GM12878 (cell line): Measurements from ENCODE around the gene ACACB. TPM values are rescaled to one million over a fixed set of nuclear protein-coding genes. Genes with fewer than 3 reads are reported as not detected.
A peak's percentile ranks its signal among the peaks of the same experiment; 100 is the strongest.

Experiments
- ATAC-seq: fragments of 200-7000 bp; cut with Tn5 transposase; 3 replicates; pipeline ENCODE4 v1.9.1; 2020; ENCODE audit warnings: mild to moderate bottlenecking, moderate library complexity
- BruUV-seq: library from RNA; stranded (reverse); fragments of 400-500 nt; replicated peaks from 2 replicates; lab custom pipeline; 2021; lab: Mats Ljungman, UMichigan
- CTCF ChIA-PET: fragments of 300-600 bp; sonication (Branson Sonifier 250); formaldehyde crosslinking; extraction: SDS; loops from one replicate; lab custom pipeline; 2021; ENCODE audit warnings: inconsistent platforms; lab: Yijun Ruan, JAX
- POLR2A ChIA-PET: fragments of 350-600 bp; formaldehyde crosslinking; extraction: SDS; loops from one replicate; lab custom pipeline; 2021; ENCODE audit warnings: inconsistent platforms; lab: Charles Lee
- RAD21 ChIA-PET: fragments of 300-600 bp; sonication (Branson Sonifier 250); formaldehyde crosslinking; loops from one replicate; lab custom pipeline; 2023; ENCODE audit warnings: antibody characterized with exemption; ENCODE audit not compliant: unreplicated experiment; lab: Charles Lee
- SMC1A ChIA-PET: fragments of 300-600 bp; sonication (Branson Sonifier 250); formaldehyde crosslinking; loops from one replicate; lab custom pipeline; 2023; ENCODE audit not compliant: unreplicated experiment, uncharacterized antibody; lab: Charles Lee
- DNase-seq: peaks from one replicate; pipeline ENCODE4 v3.0.0-alpha.2; 2011; ENCODE audit warnings: low read depth, low spot score
- FAIRE-seq: peaks from 3 replicates; lab custom pipeline; 2011; peaks lifted over from hg19 to GRCh38; lab: Jason Lieb, UNC
- H2AFZ ChIP-seq: 2 replicates; pipeline ENCODE4 v1.6.0; 2011; ENCODE audit warnings: low read depth, low read length, control low read depth; ENCODE audit not compliant: control insufficient read depth
- H3K27ac ChIP-seq: 2 replicates; pipeline ENCODE4 v1.5.1; 2011; ENCODE audit warnings: control low read depth; ENCODE audit not compliant: control insufficient read depth, insufficient read depth
- H3K27me3 ChIP-seq, 2 experiments: replicated peaks in 1 of 2; 2 replicates each; pipeline versions ENCODE4 v1.6.0 to v1.6.1; 2011; ENCODE audit warnings: low read length in 1 of 2; ENCODE audit not compliant: control insufficient read depth in 2 of 2, insufficient read depth in 2 of 2
- H3K36me3 ChIP-seq, 2 experiments: 2 replicates each; pipeline ENCODE4 v1.5.1; 2011; ENCODE audit warnings: low read length in 1 of 2; ENCODE audit not compliant: control insufficient read depth in 2 of 2, insufficient read depth in 2 of 2
- H3K4me1 ChIP-seq: 2 replicates; pipeline ENCODE4 v1.6.1; 2011; ENCODE audit warnings: mild to moderate bottlenecking, low read length, moderate library complexity, mixed read lengths; ENCODE audit not compliant: control insufficient read depth, insufficient read depth
- H3K4me2 ChIP-seq: 2 replicates; pipeline ENCODE4 v1.6.0; 2011; ENCODE audit warnings: control low read depth; ENCODE audit not compliant: control insufficient read depth, insufficient read depth
- H3K4me3 ChIP-seq: fragments of 200-600 bp; sonication (generic); 2 replicates; pipeline ENCODE4 v1.5.1; 2016
- H3K79me2 ChIP-seq: 2 replicates; pipeline ENCODE4 v1.6.0; 2011; ENCODE audit warnings: low read length; ENCODE audit not compliant: control insufficient read depth, insufficient read depth
- H3K9ac ChIP-seq: 2 replicates; pipeline ENCODE4 v1.8.0; 2011; ENCODE audit warnings: low read length, control low read depth, mixed read lengths; ENCODE audit not compliant: control insufficient read depth, insufficient read depth
- H3K9me3 ChIP-seq: replicated peaks from 3 replicates; pipeline ENCODE4 v1.5.1; 2011; ENCODE audit warnings: mild to moderate bottlenecking, low read length; ENCODE audit not compliant: control insufficient read depth, insufficient read depth
- H4K20me1 ChIP-seq: 2 replicates; pipeline ENCODE4 v1.6.0; 2011; ENCODE audit not compliant: control insufficient read depth, insufficient read depth
- FOXM1 ChIP-seq: IDR thresholded peaks from 2 replicates; pipeline ENCODE4 v1.6.1; 2012; ENCODE audit warnings: low read depth, mild to moderate bottlenecking, inconsistent platforms, low read length, moderate library complexity
- HDGF ChIP-seq: fragments of 450-650 bp; IDR thresholded peaks from 2 replicates; pipeline ENCODE4 v1.6.1; 2016; ENCODE audit warnings: antibody characterized with exemption
- IKZF2 ChIP-seq, 2 experiments: fragments of 450-650 bp; IDR thresholded peaks; 2 replicates each; pipeline ENCODE4 v1.6.1; 2017; ENCODE audit warnings: mild to moderate bottlenecking in 2 of 2, moderate library complexity in 2 of 2
- MEF2B ChIP-seq: fragments of 450-650 bp; IDR thresholded peaks from 2 replicates; pipeline ENCODE4 v1.6.1; 2018; ENCODE audit warnings: mild to moderate bottlenecking, moderate library complexity; ENCODE audit not compliant: partially characterized antibody, poor library complexity, severe bottlenecking
- NFYA ChIP-seq: IDR thresholded peaks from 2 replicates; pipeline ENCODE4 v1.6.1; 2011; ENCODE audit warnings: low read depth, mild to moderate bottlenecking, low read length, improper control_type of control experiment, borderline replicate concordance
- POLR2A ChIP-seq: IDR thresholded peaks from 2 replicates; pipeline ENCODE4 v1.6.1; 2011; ENCODE audit warnings: low read depth, mild to moderate bottlenecking, low read length
- RAD21 ChIP-seq: IDR thresholded peaks from 2 replicates; pipeline ENCODE4 v1.6.1; 2011; ENCODE audit warnings: mild to moderate bottlenecking, low read depth, low read length, moderate library complexity; ENCODE audit not compliant: insufficient read depth
- ZBTB11 ChIP-seq: fragments of 450-650 bp; formaldehyde crosslinking; IDR thresholded peaks from 2 replicates; pipeline ENCODE4 v1.5.0; 2022; ENCODE audit warnings: mild to moderate bottlenecking, missing genetic modification characterization
- WGBS: methylation state at CpG from one replicate; pipeline ENCODE4 v1.1.6; 2016; ENCODE audit warnings: low lambda C conversion rate; ENCODE audit not compliant: insufficient replicate concordance, insufficient coverage; ENCODE audit errors: missing lambda C conversion rate; 5-methylcytosine and 5-hydroxymethylcytosine counted together
- in situ Hi-C: fragments of 300-500 bp; cut with MboI; formaldehyde crosslinking; loops from 9 replicates; pipeline ENCODE4 v1.14.3; 2018; ENCODE audit warnings: mixed read lengths
- intact Hi-C: fragments of 100-400 bp; cut with micrococcal nuclease; formaldehyde crosslinking; loops from one replicate; pipeline ENCODE4 v1.14.2; 2022; ENCODE audit not compliant: unreplicated experiment
- polyA plus RNA-seq, 11 experiments: library from polyadenylated mRNA; depleted of rRNA in 4 of 11; unstranded in 6 of 11; stranded (reverse) in 5 of 11; fragments of >200 nt; fragmentation: Nextera tagmentation in 4 of 11; fragmentation: Illumina TruSeq in 1 of 11; extraction: Ambion mirVana in 4 of 11; extraction: Trizol in 1 of 11; gene quantifications; 1 replicate in 1 of 11; 2 replicates in 10 of 11; pipeline versions ENCODE4 v1.2.1 to v1.2.3, GENCODE V29; 2011 to 2016; ENCODE audit warnings: inconsistent platforms in 2 of 11, missing spikeins in 2 of 11, low read depth in 1 of 11
- total RNA-seq, 4 experiments: library from RNA; depleted of rRNA in 3 of 4; stranded (reverse); fragments of >200 nt in 3 of 4; fragmentation: Illumina TruSeq in 1 of 4; extraction: Trizol in 1 of 4; gene quantifications; 2 replicates each; pipeline versions ENCODE4 v1.2.1 to v1.2.3, GENCODE V29; 2013 to 2021
- TF ChIP-seq, protein P1 (sequence below): IDR thresholded peaks from 2 replicates; pipeline ENCODE4 v1.6.1; 2011; ENCODE audit warnings: borderline replicate concordance, low read depth, mild to moderate bottlenecking, moderate library complexity, low read length; ENCODE audit not compliant: insufficient read depth, poor library complexity, severe bottlenecking

The ACACB gene
- total and polyA plus RNA-seq, 10 of the 15 experiments (the other 5 are each of a cell fraction or from before 2014, with no cell fraction given): 0.05 to 1.9 (median 0.38) TPM; not detected in 2

DNA sequence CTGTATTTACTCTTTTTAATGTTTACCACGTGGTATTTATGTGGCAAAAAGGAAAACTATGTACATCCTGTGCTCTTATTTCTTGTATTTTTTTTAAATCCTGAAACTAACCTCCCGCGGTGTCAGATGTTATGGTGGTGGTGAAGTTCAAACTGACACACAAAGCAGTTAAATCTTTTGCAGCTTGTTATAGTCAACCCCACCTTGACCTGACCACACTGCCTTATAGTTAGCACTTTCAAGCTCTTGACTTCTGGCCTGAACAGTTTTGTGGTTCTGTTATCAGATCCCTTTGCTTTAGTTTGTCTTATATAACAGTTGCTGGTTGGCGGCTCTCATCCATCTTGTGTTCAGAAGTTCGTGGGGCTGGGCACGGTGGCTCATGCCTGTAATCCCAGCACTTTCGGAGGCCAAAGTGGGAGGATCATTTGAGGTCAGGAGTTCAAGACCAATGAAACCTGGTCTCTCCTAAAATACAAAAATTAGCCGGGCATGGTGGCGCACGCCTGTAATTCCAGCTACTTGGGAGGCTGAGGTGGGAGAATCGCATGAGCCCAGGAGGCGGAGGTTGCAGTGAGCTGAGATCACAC is 16.9 kb upstream of the ACACB start:
- FAIRE-seq: no peak
- intact Hi-C loops (loop anchor here (10.0 kb wide), 1 partner anchor 465 kb away; the partner anchor contains the start of gene SELPLG), in situ Hi-C loops (loop anchor here (10.0 kb wide), 2 partner anchors 435 to 465 kb away; partner anchors contain the start of gene SELPLG)
- ChIA-PET CTCF (interaction anchor here (0.9 to 3.5 kb wide), 4 partner anchors 12 to 587 kb away, joined by 3 to 19 read pairs (median 3); no protein-coding TSS in a partner anchor), POLR2A (interaction anchor here (0.7 kb wide), 1 partner anchor 144 kb away, joined by 3 read pairs; no protein-coding TSS in a partner anchor), RAD21 (no interaction called here), SMC1A (interaction anchor here (1.0 to 1.1 kb wide), 2 partner anchors 8 to 12 kb away, joined by 3 read pairs; no protein-coding TSS in a partner anchor)
- Histone ChIP-seq H3K79me2 (peaks cover 15% of the 10 kb centered on the region), H4K20me1 (no peaks in the 10 kb centered on the region), H2AFZ (no peak overlapping the region), H3K9me3 (no peaks in the 10 kb centered on the region), H3K27ac (no peak overlapping the region), H3K27me3 (no peaks in the 10 kb centered on the region), H3K4me2 (peak overlapping the region; percentile 84), H3K36me3 (peaks cover 5 to 6% of the 10 kb centered on the region in 2 experiments; a peak in 3 of 4 replicates), H3K4me1 (no peaks in the 10 kb centered on the region; the same call in 1 of the 2 replicates), H3K4me3 (peak overlapping the region; percentile 82), H3K9ac (no peak overlapping the region)
- no peak for ATAC-seq
- TF ChIP-seq IKZF2 (IDR thresholded peaks at IDR 0.05) (no peak), POLR2A (no peak), RAD21 (no peak), FOXM1 (no peak)
- WGBS: 89% methylated on average over 12 of the region's 12 CpGs
- BruUV-seq: no TSS peak
- no peak for DNase-seq

- SMC1A ChIA-PET: no interaction called here
- BruUV-seq: no TSS peak
- FAIRE-seq (no peak), DNase-seq (no peak), ATAC-seq (no peak)
- H3K36me3 ChIP-seq: peaks cover 8 to 13% of the 10 kb centered on the region in 2 experiments
- peaks cover 15% of the 10 kb centered on the region for H3K79me2 ChIP-seq
- H3K27me3 ChIP-seq: no peaks in the 10 kb centered on the region
- no peak overlapping the region for H3K27ac ChIP-seq
- in situ Hi-C loops (no loop called here), intact Hi-C loops (no loop called here)
- H3K9me3 ChIP-seq: no peaks in the 10 kb centered on the region
- H2AFZ ChIP-seq: no peak overlapping the region
- no peak overlapping the region for H3K4me3 ChIP-seq
- H3K4me1 ChIP-seq: no peaks in the 10 kb centered on the region; the same call in 1 of the 2 replicates
- CTCF ChIA-PET: interaction anchor here (1.3 to 3.5 kb wide), 2 partner anchors 8 to 11 kb away, joined by 3 to 19 read pairs; partner anchors contain the start of gene ALKBH2
- RAD21 ChIA-PET: no interaction called here
- H4K20me1 ChIP-seq: no peaks in the 10 kb centered on the region
- POLR2A ChIA-PET: no interaction called here
- 97% methylated on average over 4 of the region's 4 CpGs for WGBS
- H3K4me2 ChIP-seq: no peak overlapping the region
- H3K9ac ChIP-seq: no peak overlapping the region
- TF ChIP-seq MEF2B (no peak), HDGF (no peak), FOXM1 (no peak), NFYA (no peak), ZBTB11 (no peak)
- TF ChIP-seq, protein P1, sequence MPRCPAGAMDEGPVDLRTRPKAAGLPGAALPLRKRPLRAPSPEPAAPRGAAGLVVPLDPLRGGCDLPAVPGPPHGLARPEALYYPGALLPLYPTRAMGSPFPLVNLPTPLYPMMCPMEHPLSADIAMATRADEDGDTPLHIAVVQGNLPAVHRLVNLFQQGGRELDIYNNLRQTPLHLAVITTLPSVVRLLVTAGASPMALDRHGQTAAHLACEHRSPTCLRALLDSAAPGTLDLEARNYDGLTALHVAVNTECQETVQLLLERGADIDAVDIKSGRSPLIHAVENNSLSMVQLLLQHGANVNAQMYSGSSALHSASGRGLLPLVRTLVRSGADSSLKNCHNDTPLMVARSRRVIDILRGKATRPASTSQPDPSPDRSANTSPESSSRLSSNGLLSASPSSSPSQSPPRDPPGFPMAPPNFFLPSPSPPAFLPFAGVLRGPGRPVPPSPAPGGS: no peak
Measured at GRCh38 chr12:109100741-109101140, 15.6 kb upstream of the ACACB start.
